Right lobe of liver (tissue), 6 donors: Measurements from ENCODE around the gene CMPK2. TPM values are rescaled to one million over a fixed set of nuclear protein-coding genes. Genes with fewer than 3 reads are reported as not detected.
"Not testable (repeated sequence)": the region's sequence is repeated elsewhere in the genome, so short reads cannot be mapped to it uniquely, and the experiment has no call there.

Experiments used
- ATAC-seq, 4 donors: fragments of 200-7000 bp; cut with Tn5 transposase; one replicate each; pipeline ENCODE4 v1.9.1; 2020; ENCODE audit warnings: mild to moderate bottlenecking in 4 of 4, moderate library complexity in 4 of 4
- DNase-seq, 3 donors: peaks; one replicate each; pipeline ENCODE4 v3.0.0-alpha.2; 2020
- H3K27ac ChIP-seq, 3 donors: fragments of 200-600 bp; one replicate each; pipeline ENCODE4 v1.8.0; 2022
- H3K27me3 ChIP-seq, 2 donors: fragments of 200-600 bp; one replicate each; pipeline ENCODE4 v1.8.0; 2022
- H3K36me3 ChIP-seq, 4 donors: fragments of 200-600 bp; sonication (generic) in 1 of 4; one replicate each; pipeline versions ENCODE4 v1.5.1 to v1.8.0; 2017 to 2022; ENCODE audit warnings: control low read depth in 1 of 4
- H3K4me1 ChIP-seq, 4 donors: fragments of 200-600 bp; sonication (generic) in 1 of 4; one replicate each; pipeline versions ENCODE4 v1.5.1 to v1.8.0; 2017 to 2022; ENCODE audit warnings: control low read depth in 1 of 4
- H3K4me3 ChIP-seq, 3 donors: fragments of 200-600 bp; one replicate each; pipeline ENCODE4 v1.8.0; 2022
- H3K9me3 ChIP-seq, 4 donors: fragments of 200-600 bp; sonication (generic) in 1 of 4; one replicate each; pipeline versions ENCODE4 v1.5.1 to v1.8.0; 2017 to 2022; ENCODE audit warnings: control low read depth in 1 of 4
- CTCF ChIP-seq, 4 donors: fragments of 200-600 bp in 3 of 4; fragments of 450-650 bp in 1 of 4; IDR thresholded peaks; one replicate each; pipeline versions ENCODE4 v1.5.1 to v1.8.0; 2016 to 2022; ENCODE audit warnings: antibody characterized with exemption in 4 of 4, mild to moderate bottlenecking in 2 of 4
- POLR2A ChIP-seq: fragments of 450-650 bp; IDR thresholded peaks from one replicate; pipeline ENCODE4 v1.6.1; 2017; ENCODE audit warnings: antibody characterized with exemption, mild to moderate bottlenecking
- WGBS: methylation state at CpG from one replicate; pipeline ENCODE4 v1.1.6; 2018; ENCODE audit warnings: low coverage, low lambda C conversion rate; ENCODE audit not compliant: insufficient coverage; ENCODE audit errors: missing lambda C conversion rate; 5-methylcytosine and 5-hydroxymethylcytosine counted together
- intact Hi-C, 2 donors: fragments of 100-400 bp; cut with DNase I; formaldehyde crosslinking; loops; one replicate each; pipeline versions ENCODE4 v1.11.2 to v1.14.1; 2022
- total RNA-seq, 6 experiments: library from RNA; depleted of rRNA in 2 of 6; stranded (reverse); fragments of >200 nt in 2 of 6; fragmentation: NEBNext Ultra II Directional in 3 of 6; extraction: Animal tissue kit (Norgen Biotek cat#: 25700) in 3 of 6; gene quantifications; one replicate each; pipeline versions ENCODE4 v1.1.0 to v1.2.4, GENCODE V29; 2016 to 2023
- donor health status: DM: no; HTN: yes; CAD: no.
- donor health status: DM: no; HTN: no; CAD: no.
- donor health status: DM: no; HTN: no; CAD: no.
- donor health status: DM: no; HTN: yes; CAD: no.
- donor health status: DM: no; HTN: yes; CAD: no.

CMPK2 gene
- total RNA-seq, 6 experiments from 2014 or later: 1.9 to 5.1 (median 3.8) TPM

- TF ChIP-seq CTCF (IDR thresholded peaks at IDR 0.05) (no peak), POLR2A (no peak)
- ATAC-seq (no peak), DNase-seq (no peak)
- Histone ChIP-seq H3K36me3 (peaks cover 0 to 2% (median 0%) of the 10 kb centered on the region in 4 donors), H3K4me1 (peaks cover 0 to 10% (median 4%) of the 10 kb centered on the region in 4 donors), H3K9me3 (peaks cover 0 to 2% (median 0%) of the 10 kb centered on the region in 4 donors), H3K4me3 (no peak overlapping the region), H3K27me3 (no peaks in the 10 kb centered on the region), H3K27ac (no peak overlapping the region)
- intact Hi-C loops: no loop called here
- 62% methylated on average over 3 of the region's 6 CpGs for WGBS
These were observed 1.9 kb downstream of the CMPK2 start for GRCh38 chr2:6863792-6864191.

GRCh38 chr2:6860296-6860695 lies 5.4 kb downstream of the CMPK2 start:
- ATAC-seq: no peak
- Histone ChIP-seq H3K4me1 (no peaks in the 10 kb centered on the region), H3K27me3 (no peaks in the 10 kb centered on the region), H3K36me3 (peaks cover 0 to 2% (median 0%) of the 10 kb centered on the region in 4 donors), H3K9me3 (peaks cover 0 to 4% (median 0%) of the 10 kb centered on the region in 4 donors), H3K4me3 (no peak overlapping the region), H3K27ac (no peak overlapping the region)
- 91% methylated on average over 3 of the region's 3 CpGs for WGBS
- DNase-seq: no peak
- TF ChIP-seq POLR2A (no peak), CTCF (IDR thresholded peaks at IDR 0.05) (no peak)
- intact Hi-C loops: no loop called here

- H3K4me1 ChIP-seq, H3K4me3 ChIP-seq, DNase-seq, ATAC-seq, intact Hi-C loops, H3K27me3 ChIP-seq, H3K9me3 ChIP-seq, H3K36me3 ChIP-seq, H3K27ac ChIP-seq: not testable (repeated sequence)
- 88% methylated on average over 4 of the region's 4 CpGs for WGBS
These were observed 7.2 kb downstream of the CMPK2 start for GRCh38 chr2:6858466-6859027.

- Histone ChIP-seq H3K27me3 (no peaks in the 10 kb centered on the region), H3K36me3 (peaks cover 0 to 2% (median 0%) of the 10 kb centered on the region in 4 donors), H3K9me3 (peaks cover 0 to 4% (median 0%) of the 10 kb centered on the region in 4 donors), H3K4me1 (no peaks in the 10 kb centered on the region), H3K27ac (no peak overlapping the region), H3K4me3 (no peak overlapping the region)
- no peak for DNase-seq
- intact Hi-C loops: no loop called here
- ATAC-seq: no peak
- WGBS: 50% methylated on average over 1 of the region's 1 CpG
- TF ChIP-seq CTCF (IDR thresholded peaks at IDR 0.05) (no peak), POLR2A (no peak)
These were observed 9.2 kb downstream of the CMPK2 start for GRCh38 chr2:6856548-6856920.

- Histone ChIP-seq H3K27me3 (no peaks in the 10 kb centered on the region), H3K9me3 (peaks cover 0 to 4% (median 0%) of the 10 kb centered on the region in 4 donors), H3K27ac (no peak overlapping the region), H3K36me3 (peaks cover 0 to 2% (median 0%) of the 10 kb centered on the region in 4 donors), H3K4me3 (no peak overlapping the region), H3K4me1 (no peaks in the 10 kb centered on the region)
- DNase-seq (no peak), ATAC-seq (peak in 1 of 4 donors; percentile 92)
- TF ChIP-seq CTCF (IDR thresholded peaks at IDR 0.05): no peak
- TF ChIP-seq POLR2A: no peak
- intact Hi-C loops: no loop called here
These were observed 9.7 kb downstream of the CMPK2 start for GRCh38 chr2:6855860-6856547.
